NT2/D1 (cell line): ENCODE results near the gene CD300LD.

Experiments used
- SUZ12 ChIP-seq: IDR thresholded peaks from 2 replicates; pipeline ENCODE4 v1.6.1; 2011; ENCODE audit not compliant: insufficient read length, insufficient read depth; ENCODE audit errors: extremely low read depth
- YY1 ChIP-seq: IDR thresholded peaks from 2 replicates; pipeline ENCODE4 v1.6.1; 2011; ENCODE audit not compliant: insufficient read length, insufficient read depth
- ZNF274 ChIP-seq: IDR thresholded peaks from 2 replicates; pipeline ENCODE4 v1.6.1; 2011; ENCODE audit warnings: mild to moderate bottlenecking, low read depth, low read length

- TF ChIP-seq ZNF274 (no peak), YY1 (no peak), SUZ12 (no peak)
Observed at GRCh38 chr17:74543891-74544760, 48.0 kb downstream of the CD300LD start.
